HG03103 (cell line): ENCODE results near the gene XPC.
"Not testable (repeated sequence)": the region's sequence is repeated elsewhere in the genome, so short reads cannot be mapped to it uniquely, and the experiment has no call there.

Experiments
- ATAC-seq: cut with Tn5 transposase; IDR thresholded peaks from one replicate; pipeline ENCODE4 v1.9.1; 2021; ENCODE audit warnings: low read depth; ENCODE audit not compliant: unreplicated experiment

Gene XPC

GRCh38 chr3:14178247-14179113, at the start of gene XPC, which contains the start of gene LSM3:
TSS of gene XPC (minus strand) at chr3:14178601. CDS start at chr3:14178568, 33 bp downstream.
TSS of gene LSM3 (plus strand) at chr3:14178817. CDS start at chr3:14178861, 44 bp downstream.
- peak; percentile 92 for ATAC-seq

DNA sequence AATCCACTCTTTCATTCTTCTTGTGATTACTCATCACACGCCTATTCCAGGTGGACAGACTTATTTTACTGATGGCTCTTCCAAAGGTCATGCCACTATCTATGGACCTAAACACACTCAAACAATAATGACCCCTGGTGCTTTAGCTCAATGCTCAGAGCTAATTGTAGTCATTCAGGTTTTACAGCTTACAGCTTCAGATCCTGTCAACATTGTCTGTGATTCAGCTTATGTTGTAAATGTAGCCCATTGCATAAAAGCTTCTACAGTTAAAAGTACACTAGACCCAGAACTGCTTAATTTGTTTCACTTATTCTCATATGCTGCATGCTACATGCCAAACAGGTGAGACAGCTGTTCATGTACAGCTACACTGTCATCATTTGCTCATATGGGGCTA, 49.5 kb upstream of the XPC start:
- ATAC-seq, result no peak

DNA sequence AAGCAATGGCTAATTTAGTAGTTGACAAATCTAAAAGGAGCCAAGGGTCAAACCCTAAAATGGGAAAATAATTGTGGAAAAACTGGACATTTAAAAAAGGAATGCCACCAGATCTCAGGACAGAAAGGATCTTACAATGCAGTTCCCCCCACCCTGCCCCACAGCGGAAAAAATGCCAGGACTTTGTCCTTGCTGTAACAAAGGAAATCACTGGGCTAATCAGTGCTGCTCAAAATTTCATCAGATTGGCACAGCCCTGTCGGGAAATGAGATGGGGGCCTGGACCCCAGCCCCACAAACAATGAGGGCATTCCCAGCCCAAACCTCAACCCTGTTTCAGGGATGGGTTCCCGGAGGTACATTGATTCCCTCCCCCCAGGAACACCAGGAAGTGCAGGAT, 48.0 kb upstream of the XPC start:
- not testable (repeated sequence) for ATAC-seq

- no peak for ATAC-seq
Measured at GRCh38 chr3:14225421-14225820, 47.0 kb upstream of the XPC start.

- ATAC-seq, result no peak
Measured at GRCh38 chr3:14224895-14225294, 46.5 kb upstream of the XPC start.

DNA sequence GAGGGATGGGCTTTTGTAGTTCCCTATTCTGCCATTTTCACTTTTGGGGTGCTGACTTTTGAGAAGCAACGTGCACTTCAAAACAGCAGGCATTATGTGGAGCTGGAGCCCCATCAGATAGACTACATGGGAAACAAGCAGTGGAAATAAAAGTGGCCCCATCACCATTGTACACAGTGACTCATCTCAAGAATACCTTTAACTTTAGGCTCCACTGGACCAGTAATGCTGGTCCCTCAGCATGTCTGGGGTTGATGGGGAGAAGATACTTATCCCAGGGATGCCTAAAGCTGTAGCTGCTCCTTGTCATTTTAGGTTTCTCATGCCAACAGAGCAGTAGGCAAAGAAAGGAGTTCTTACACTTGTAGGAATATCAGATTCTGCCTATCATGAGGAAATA, 45.2 kb upstream of the XPC start:
- no peak for ATAC-seq

DNA sequence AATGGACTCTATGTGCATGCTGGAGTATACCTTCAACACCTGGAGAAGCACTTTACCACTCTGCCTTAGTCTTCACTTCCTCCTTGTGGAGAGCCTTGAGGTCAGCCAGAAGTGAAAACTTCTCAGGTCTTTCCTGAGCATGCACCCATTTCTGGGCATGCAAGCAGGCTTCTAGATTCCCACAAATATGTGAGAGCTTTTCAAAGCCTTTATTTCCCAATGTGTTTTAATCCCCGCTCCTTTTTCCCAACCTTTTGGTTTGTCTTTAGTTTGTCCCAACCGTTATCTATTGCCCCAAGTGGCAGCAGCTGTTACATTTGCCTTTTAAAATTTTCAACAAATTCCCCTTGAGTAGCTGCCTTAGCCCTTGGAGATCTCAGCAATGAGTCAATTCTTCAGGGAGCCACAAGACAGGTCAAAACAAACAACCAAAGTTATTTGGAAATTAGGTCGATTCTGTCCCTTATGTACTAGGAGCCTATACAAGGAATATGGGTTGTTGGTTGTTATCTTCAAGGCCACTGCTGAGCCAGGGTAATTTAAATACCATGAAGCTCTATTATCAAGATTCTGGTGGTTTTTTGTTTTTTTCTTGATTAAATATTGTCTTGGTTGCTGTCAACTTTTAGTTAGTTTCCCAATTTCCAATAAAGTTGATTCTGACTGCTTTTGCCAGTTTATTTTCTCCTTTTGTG, 44.6 kb upstream of the XPC start:
- no peak for ATAC-seq

- ATAC-seq, result no peak
Measured at GRCh38 chr3:14222457-14222856, 44.1 kb upstream of the XPC start.

GRCh38 chr3:14221902-14222301, 43.5 kb upstream of the XPC start:
- ATAC-seq, result no peak

DNA sequence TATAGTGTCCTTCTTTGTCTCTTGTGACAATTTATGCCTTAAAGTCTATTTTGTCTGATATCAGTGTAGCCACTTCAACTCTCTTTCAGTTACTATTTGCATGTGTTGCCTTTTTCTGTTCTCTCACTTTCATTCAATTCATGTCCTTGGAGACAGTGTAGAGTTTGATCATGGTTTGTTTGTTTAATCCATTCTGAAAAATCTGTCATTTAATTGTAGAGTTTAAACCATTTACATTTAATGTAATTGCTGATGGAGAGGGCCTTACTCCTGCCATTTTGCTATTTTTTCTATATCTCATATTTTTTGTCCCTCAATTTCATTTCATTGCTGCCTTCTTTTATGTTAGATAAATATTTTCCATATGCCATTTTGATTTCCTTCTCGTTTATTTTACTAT, 42.5 kb upstream of the XPC start:
- no peak for ATAC-seq

DNA sequence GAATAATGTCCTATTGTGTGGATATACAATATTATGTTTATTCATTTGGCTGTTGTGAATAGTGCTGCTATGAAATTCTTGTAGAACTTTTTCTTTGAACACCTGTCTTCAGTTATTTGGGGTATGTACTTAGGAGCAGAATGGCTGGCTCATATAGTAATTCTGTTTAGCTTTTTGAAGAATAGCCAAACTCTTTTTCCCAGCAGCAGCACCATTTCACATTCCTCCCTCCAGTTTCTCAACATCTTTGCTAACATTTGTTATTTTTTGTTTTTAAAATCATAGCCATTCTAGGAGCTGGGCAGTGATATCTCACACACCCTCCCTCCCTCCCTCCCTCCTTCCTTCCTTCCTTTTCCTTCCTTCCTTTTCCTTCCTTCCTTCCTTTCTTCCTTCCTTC, 40.0 kb upstream of the XPC start:
- ATAC-seq, result no peak

DNA sequence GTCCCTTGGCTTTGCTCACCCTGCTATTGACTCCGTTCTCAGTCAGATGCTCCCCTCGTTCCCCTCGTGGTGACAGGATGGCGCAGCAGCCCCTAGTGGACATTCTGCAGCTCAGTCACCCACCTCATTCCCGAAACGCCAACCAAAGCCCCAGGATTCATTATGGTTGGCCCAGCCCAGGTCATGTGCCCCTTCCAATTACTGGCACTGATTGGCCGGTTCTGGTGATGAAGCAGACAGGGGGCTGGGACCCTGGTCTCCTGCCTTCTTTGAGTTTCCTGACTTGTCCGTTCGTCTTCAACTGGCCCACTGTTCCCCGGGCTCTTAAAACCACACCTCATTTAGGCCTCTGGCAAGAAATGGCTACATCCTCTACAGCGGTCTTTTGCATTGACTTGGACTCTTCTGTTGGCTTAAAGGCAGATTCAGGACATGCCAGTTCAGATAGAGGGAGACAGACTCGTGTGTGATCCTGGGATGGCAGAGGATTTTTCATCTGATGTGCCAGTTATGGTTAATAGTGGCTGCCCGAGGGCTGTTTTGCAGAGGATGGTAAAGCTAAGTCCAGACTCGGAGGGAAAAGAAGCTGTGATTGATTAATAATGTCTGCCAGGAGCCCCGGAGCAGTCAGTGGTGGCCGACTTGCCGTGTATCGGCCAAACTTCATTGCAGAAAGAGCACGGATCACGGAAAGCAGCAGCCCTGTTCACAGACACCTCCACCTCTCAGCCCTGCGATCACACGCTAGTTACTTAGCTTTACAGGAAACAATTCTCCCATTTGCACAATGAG, 38.1 kb upstream of the XPC start:
- ATAC-seq, result no peak

DNA sequence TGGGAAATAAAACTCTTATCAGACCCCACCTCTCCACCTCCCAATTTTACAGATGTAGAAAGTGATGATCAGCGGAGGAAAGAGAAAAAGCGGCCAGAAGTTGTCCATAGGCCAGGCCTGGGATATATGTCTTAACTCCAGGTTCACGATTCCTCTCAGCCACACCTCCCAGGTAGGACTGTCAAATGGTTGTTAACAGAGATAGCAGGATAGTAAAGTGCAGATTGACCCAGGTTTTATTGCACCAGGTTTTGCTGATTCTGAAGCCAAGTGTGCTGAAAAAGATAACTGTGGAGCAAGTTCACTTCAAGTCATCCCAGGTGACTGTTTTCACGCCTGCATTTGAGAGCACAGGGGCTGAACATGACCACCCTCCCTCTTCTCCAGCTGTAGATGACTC, 36.4 kb upstream of the XPC start:
- ATAC-seq, result no peak

DNA sequence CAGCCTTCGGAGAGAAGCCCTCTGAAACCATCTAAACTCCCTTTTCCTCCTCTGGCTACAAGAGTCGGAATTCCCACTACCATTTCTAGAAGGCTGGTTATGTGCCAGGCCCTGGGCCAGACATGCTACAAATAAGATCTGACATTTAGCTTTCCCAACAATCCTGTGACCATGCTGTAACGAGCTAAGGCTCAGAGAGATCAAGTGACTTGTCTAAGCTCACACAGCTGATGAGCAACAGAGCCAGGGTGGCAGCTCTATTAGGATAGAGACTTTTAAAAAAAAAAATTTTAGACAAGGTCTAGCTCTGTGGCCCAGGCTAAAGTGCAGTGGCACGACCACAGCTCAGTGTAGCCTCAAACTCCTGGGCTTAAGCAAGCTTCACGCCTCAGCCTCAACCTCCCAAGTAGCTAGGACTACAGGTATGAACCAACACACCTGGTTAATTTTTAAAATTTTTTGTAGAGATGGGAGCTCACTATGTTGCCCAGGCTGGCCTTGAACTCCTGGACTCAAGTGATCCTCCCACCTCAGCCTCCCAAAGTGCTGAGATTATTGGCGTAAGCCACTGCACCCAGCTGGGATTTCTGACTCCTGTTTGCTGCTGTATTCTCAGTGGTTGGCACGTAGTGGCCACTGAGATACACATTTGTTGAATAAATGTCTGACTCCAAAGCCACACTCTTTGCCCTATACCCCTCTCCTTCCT, 34.8 kb upstream of the XPC start:
- ATAC-seq, result no peak

DNA sequence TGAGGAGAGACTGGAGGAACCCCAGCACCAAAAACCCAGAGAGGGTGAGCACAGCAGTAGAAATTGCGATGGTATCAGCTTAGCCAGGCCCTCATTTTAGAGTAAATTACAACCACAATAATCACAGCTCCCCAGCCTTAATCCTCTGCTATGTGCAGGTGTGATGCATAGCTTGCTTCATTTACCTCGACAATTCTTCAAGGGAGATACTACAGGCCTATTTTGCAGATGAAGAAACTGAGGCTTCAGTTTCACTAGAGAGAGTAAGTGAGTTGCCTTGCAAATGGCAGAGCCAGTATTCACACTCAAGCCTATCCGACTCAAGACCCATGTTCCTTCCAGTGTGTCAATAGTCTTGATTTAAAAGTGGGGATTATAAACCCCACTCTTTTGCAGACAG, 33.6 kb upstream of the XPC start:
- no peak for ATAC-seq

DNA sequence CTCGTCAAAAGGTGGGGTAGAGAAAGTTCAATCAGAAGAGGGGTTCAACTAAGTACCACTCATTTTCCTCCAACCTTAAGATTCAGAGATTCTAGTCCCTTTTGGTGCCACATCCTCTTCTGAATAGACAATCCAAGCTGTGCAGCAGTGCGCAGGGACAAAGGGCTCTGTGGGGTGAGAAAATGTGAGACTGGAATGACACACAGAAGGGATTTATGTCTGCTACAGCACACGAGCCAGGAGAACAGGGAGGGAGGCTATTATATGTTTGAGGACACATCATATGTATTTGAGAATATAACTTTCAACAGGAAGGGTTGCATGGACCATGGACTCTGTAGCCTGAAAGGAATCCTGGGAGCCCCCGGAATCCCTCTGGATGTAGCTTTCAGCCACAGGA, 33.2 kb upstream of the XPC start:
- no peak for ATAC-seq

- no peak for ATAC-seq
Measured at GRCh38 chr3:14210843-14211594, 32.6 kb upstream of the XPC start.

GRCh38 chr3:14210290-14210688, 31.9 kb upstream of the XPC start:
- no peak for ATAC-seq

DNA sequence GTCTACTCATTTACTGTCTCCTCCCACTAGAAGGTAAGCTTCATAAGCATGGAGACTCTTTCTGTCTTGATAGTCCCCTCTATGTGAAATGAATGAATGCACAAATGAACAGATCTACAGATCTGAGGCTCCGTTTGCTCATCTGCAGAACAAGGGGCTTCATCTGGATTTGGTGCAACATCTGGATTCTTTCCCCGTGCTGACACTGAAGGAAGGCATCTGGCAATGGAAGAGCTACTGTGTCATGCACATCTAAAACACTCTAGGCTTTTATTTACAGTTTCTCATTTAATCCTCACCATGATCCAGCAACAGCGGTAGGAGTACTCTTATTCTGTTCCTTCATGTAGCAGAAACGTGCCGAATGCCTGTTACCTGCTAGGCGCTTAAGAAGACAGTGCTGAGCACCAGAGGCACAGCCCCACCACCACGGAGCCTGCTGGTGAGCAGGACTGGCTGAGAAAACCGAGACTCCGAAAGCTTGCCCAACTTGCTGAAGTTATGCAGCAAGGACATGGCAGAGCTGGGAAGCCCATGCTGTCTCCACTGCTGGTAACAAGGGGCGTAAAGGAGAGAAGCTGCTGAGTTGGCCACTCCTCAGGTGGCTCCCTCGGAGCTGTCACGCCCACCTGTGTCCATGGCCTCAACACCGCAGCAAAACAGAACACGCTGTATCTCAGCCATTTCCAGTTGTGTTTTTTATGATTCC, 31.3 kb upstream of the XPC start:
- no peak for ATAC-seq
